Liver (tissue), 9 donors: ENCODE measurements around the gene GOLGA2. TPM values are rescaled to one million over a fixed set of nuclear protein-coding genes. Genes with fewer than 3 reads are reported as not detected.

Experiments used
- DNase-seq: peaks from one replicate; pipeline ENCODE4 v3.0.0-alpha.2; 2017; ENCODE audit warnings: low spot score
- H3K27ac ChIP-seq, 2 donors: one replicate each; pipeline ENCODE4 v1.7.0; 2013; ENCODE audit warnings: inconsistent platforms in 2 of 2, low read length in 2 of 2, control low read depth in 1 of 2, low read depth in 1 of 2, mild to moderate bottlenecking in 1 of 2
- H3K27me3 ChIP-seq, 4 donors: one replicate each; pipeline versions ENCODE4 v1.6.1 to v1.7.0; 2013; ENCODE audit warnings: low read length in 3 of 4, inconsistent platforms in 1 of 4, mild to moderate bottlenecking in 1 of 4, moderate library complexity in 1 of 4; ENCODE audit not compliant: control insufficient read depth in 4 of 4, insufficient read depth in 4 of 4
- H3K36me3 ChIP-seq, 4 donors: one replicate each; pipeline versions ENCODE4 v1.6.1 to v1.7.0; 2013; ENCODE audit warnings: low read length in 3 of 4, mild to moderate bottlenecking in 3 of 4, low read depth in 1 of 4, moderate library complexity in 1 of 4; ENCODE audit not compliant: control insufficient read depth in 4 of 4, insufficient read depth in 3 of 4
- H3K4me1 ChIP-seq, 4 donors: one replicate each; pipeline versions ENCODE4 v1.6.1 to v1.7.0; 2013; ENCODE audit warnings: low read length in 3 of 4, mild to moderate bottlenecking in 3 of 4, moderate library complexity in 1 of 4; ENCODE audit not compliant: control insufficient read depth in 4 of 4, insufficient read depth in 4 of 4
- H3K4me3 ChIP-seq, 3 donors: one replicate each; pipeline versions ENCODE4 v1.6.1 to v1.7.0; 2013; ENCODE audit warnings: low read length in 3 of 3, control low read depth in 1 of 3, low read depth in 1 of 3, mild to moderate bottlenecking in 1 of 3
- H3K9ac ChIP-seq, 2 donors: one replicate each; pipeline ENCODE4 v1.7.0; 2013; ENCODE audit warnings: low read length in 2 of 2, mild to moderate bottlenecking in 2 of 2, moderate library complexity in 2 of 2, control low read depth in 1 of 2, low read depth in 1 of 2
- H3K9me3 ChIP-seq, 4 donors: one replicate each; pipeline versions ENCODE4 v1.6.1 to v1.7.0; 2013; ENCODE audit warnings: low read length in 3 of 4; ENCODE audit not compliant: control insufficient read depth in 4 of 4
- ATF3 ChIP-seq: IDR thresholded peaks from 2 replicates; pipeline ENCODE4 v1.6.1; 2016; ENCODE audit warnings: antibody characterized with exemption
- EGR1 ChIP-seq, 2 donors: IDR thresholded peaks; 2 replicates each; pipeline ENCODE4 v1.6.1; 2016 to 2018; ENCODE audit warnings: antibody characterized with exemption in 2 of 2, low read depth in 2 of 2
- FOXA1 ChIP-seq: IDR thresholded peaks from 2 replicates; pipeline ENCODE4 v1.6.1; 2016; ENCODE audit warnings: antibody characterized with exemption
- FOXA2 ChIP-seq: IDR thresholded peaks from 2 replicates; pipeline ENCODE4 v1.6.1; 2016; ENCODE audit warnings: antibody characterized with exemption
- GABPA ChIP-seq, 2 donors: IDR thresholded peaks in 1 of 2; conservative IDR thresholded peaks in 1 of 2; 2 replicates each; pipeline ENCODE4 v1.6.1; 2016; ENCODE audit warnings: antibody characterized with exemption in 2 of 2, mild to moderate bottlenecking in 1 of 2, moderate library complexity in 1 of 2
- HNF4A ChIP-seq, 2 donors: conservative IDR thresholded peaks; 2 replicates each; pipeline ENCODE4 v1.6.1; 2016; ENCODE audit warnings: antibody characterized with exemption in 2 of 2, mild to moderate bottlenecking in 2 of 2
- HNF4G ChIP-seq: IDR thresholded peaks from 2 replicates; pipeline ENCODE4 v1.6.1; 2016; ENCODE audit warnings: antibody characterized with exemption
- JUND ChIP-seq, 2 donors: IDR thresholded peaks; 2 replicates each; pipeline ENCODE4 v1.6.1; 2016; ENCODE audit warnings: antibody characterized with exemption in 2 of 2
- NR2F2 ChIP-seq: IDR thresholded peaks from 2 replicates; pipeline ENCODE4 v1.6.1; 2016; ENCODE audit warnings: antibody characterized with exemption
- RAD21 ChIP-seq, 2 donors: IDR thresholded peaks; 2 replicates each; pipeline ENCODE4 v1.6.1; 2016; ENCODE audit warnings: antibody characterized with exemption in 2 of 2, mild to moderate bottlenecking in 2 of 2
- RXRA ChIP-seq, 2 donors: IDR thresholded peaks; 2 replicates each; pipeline ENCODE4 v1.6.1; 2017 to 2018; ENCODE audit warnings: antibody characterized with exemption in 2 of 2, mild to moderate bottlenecking in 1 of 2
- SP1 ChIP-seq: IDR thresholded peaks from 2 replicates; pipeline ENCODE4 v1.6.1; 2018; ENCODE audit warnings: antibody characterized with exemption, mild to moderate bottlenecking
- TAF1 ChIP-seq: conservative IDR thresholded peaks from 2 replicates; pipeline ENCODE4 v1.6.1; 2016; ENCODE audit warnings: antibody characterized with exemption, mild to moderate bottlenecking
- YY1 ChIP-seq: IDR thresholded peaks from 2 replicates; pipeline ENCODE4 v1.6.1; 2016; ENCODE audit warnings: antibody characterized with exemption, mild to moderate bottlenecking
- WGBS: extraction: QIAGEN DNeasy Blood & Tissue Kit; methylation state at CpG from one replicate; pipeline ENCODE4 v1.1.7; 2013; 5-methylcytosine and 5-hydroxymethylcytosine counted together
- polyA plus RNA-seq, 2 donors: library from polyadenylated mRNA; stranded (reverse) in 1 of 2; unstranded in 1 of 2; fragments of 200-250 nt in 1 of 2; fragments of >200 nt in 1 of 2; fragmentation: Nextera tagmentation in 1 of 2; extraction: Ambion mirVana in 1 of 2; gene quantifications; one replicate each; pipeline versions ENCODE4 v1.2.1 to v1.2.3, GENCODE V29; 2013 to 2015
- total RNA-seq, 2 donors: library from RNA; depleted of rRNA; stranded (reverse); fragments of >200 nt; gene quantifications; one replicate each; pipeline ENCODE4 v1.2.3, GENCODE V29; 2014
- TF ChIP-seq, protein P1 (sequence below): fragments of 150-350 bp; IDR thresholded peaks from 2 replicates; pipeline ENCODE4 v1.5.1; 2017; ENCODE audit warnings: improper control_type of control experiment, low read depth, low read length; ENCODE audit not compliant: missing input control
- TF ChIP-seq, protein P2 (sequence below): IDR thresholded peaks from 2 replicates; pipeline ENCODE4 v1.6.1; 2016; ENCODE audit warnings: antibody characterized with exemption
- TF ChIP-seq, protein P3 (sequence below): IDR thresholded peaks from 2 replicates; pipeline ENCODE4 v1.6.1; 2016; ENCODE audit warnings: antibody characterized with exemption
- donor health status: healthy.
- donor health status: healthy.
- donor health status: healthy.
- donor health status: healthy.
- donor health status: healthy.

The GOLGA2 gene
- total and polyA plus RNA-seq, 4 donors = 14.4 to 45.7 (median 27.9) TPM

DNA sequence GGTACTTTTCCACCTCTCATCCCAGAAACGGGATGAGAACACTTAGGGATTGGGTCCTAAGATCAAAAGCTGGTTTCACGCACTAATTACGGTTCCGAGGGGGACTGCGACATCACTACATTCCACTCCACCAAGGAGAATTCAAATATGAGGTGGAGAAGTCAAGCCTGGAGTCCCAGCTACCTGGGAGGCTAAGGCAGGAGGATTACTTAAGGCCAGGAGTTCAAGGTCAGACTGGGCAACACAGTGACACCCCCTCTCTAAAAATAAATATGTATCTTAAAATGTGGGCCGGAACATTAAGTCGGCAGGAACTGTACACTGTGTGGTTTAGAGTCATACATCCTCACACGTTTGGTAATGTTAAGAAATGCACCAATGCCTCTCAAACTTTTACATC is 1.6 kb downstream of the GOLGA2 start:
- Histone ChIP-seq H3K4me3 (no peak overlapping the region), H3K9me3 (no peaks in the 10 kb centered on the region), H3K36me3 (peaks cover 3 to 12% (median 9%) of the 10 kb centered on the region in 4 donors), H3K9ac (no peak overlapping the region), H3K4me1 (peaks cover 9 to 25% (median 21%) of the 10 kb centered on the region in 4 donors), H3K27me3 (no peaks in the 10 kb centered on the region), H3K27ac (no peak overlapping the region)
- DNase-seq = no peak
- no peak for TF ChIP-seq FOXA1
- TF ChIP-seq TAF1 = no peak
- no peak for TF ChIP-seq EGR1 (IDR thresholded peaks at IDR 0.05; ENCODE audit: low read depth in 2 of 2)
- TF ChIP-seq, protein P1, sequence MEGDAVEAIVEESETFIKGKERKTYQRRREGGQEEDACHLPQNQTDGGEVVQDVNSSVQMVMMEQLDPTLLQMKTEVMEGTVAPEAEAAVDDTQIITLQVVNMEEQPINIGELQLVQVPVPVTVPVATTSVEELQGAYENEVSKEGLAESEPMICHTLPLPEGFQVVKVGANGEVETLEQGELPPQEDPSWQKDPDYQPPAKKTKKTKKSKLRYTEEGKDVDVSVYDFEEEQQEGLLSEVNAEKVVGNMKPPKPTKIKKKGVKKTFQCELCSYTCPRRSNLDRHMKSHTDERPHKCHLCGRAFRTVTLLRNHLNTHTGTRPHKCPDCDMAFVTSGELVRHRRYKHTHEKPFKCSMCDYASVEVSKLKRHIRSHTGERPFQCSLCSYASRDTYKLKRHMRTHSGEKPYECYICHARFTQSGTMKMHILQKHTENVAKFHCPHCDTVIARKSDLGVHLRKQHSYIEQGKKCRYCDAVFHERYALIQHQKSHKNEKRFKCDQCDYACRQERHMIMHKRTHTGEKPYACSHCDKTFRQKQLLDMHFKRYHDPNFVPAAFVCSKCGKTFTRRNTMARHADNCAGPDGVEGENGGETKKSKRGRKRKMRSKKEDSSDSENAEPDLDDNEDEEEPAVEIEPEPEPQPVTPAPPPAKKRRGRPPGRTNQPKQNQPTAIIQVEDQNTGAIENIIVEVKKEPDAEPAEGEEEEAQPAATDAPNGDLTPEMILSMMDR = no peak
- TF ChIP-seq, protein P2, sequence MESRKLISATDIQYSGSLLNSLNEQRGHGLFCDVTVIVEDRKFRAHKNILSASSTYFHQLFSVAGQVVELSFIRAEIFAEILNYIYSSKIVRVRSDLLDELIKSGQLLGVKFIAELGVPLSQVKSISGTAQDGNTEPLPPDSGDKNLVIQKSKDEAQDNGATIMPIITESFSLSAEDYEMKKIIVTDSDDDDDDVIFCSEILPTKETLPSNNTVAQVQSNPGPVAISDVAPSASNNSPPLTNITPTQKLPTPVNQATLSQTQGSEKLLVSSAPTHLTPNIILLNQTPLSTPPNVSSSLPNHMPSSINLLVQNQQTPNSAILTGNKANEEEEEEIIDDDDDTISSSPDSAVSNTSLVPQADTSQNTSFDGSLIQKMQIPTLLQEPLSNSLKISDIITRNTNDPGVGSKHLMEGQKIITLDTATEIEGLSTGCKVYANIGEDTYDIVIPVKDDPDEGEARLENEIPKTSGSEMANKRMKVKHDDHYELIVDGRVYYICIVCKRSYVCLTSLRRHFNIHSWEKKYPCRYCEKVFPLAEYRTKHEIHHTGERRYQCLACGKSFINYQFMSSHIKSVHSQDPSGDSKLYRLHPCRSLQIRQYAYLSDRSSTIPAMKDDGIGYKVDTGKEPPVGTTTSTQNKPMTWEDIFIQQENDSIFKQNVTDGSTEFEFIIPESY = no peak
- no peak for TF ChIP-seq YY1
- no peak for TF ChIP-seq GABPA (IDR thresholded peaks at IDR 0.05 in 1 of 2, conservative IDR thresholded peaks at IDR 0.05 in 1 of 2)
- no peak for TF ChIP-seq SP1
- TF ChIP-seq FOXA2 = no peak
- TF ChIP-seq HNF4G = no peak
- TF ChIP-seq, protein P3, sequence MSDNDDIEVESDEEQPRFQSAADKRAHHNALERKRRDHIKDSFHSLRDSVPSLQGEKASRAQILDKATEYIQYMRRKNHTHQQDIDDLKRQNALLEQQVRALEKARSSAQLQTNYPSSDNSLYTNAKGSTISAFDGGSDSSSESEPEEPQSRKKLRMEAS = no peak
- WGBS = 71% methylated on average over 8 of the region's 8 CpGs

- Histone ChIP-seq H3K27me3 (no peaks in the 10 kb centered on the region), H3K36me3 (peaks cover 9 to 36% (median 17%) of the 10 kb centered on the region in 4 donors), H3K9ac (no peak overlapping the region), H3K4me1 (peaks cover 7 to 15% (median 12%) of the 10 kb centered on the region in 4 donors), H3K4me3 (no peak overlapping the region), H3K9me3 (no peaks in the 10 kb centered on the region), H3K27ac (no peak overlapping the region)
- no peak for DNase-seq
- TF ChIP-seq, protein P2 = no peak
- TF ChIP-seq RXRA (IDR thresholded peaks at IDR 0.05) = no peak
- no peak for TF ChIP-seq ATF3
- TF ChIP-seq FOXA2 = no peak
- no peak for TF ChIP-seq EGR1 (IDR thresholded peaks at IDR 0.05; ENCODE audit: low read depth in 2 of 2)
- no peak for TF ChIP-seq JUND (IDR thresholded peaks at IDR 0.05)
- TF ChIP-seq RAD21 (IDR thresholded peaks at IDR 0.05) = no peak
- no peak for TF ChIP-seq GABPA (IDR thresholded peaks at IDR 0.05 in 1 of 2, conservative IDR thresholded peaks at IDR 0.05 in 1 of 2)
- TF ChIP-seq HNF4A (conservative IDR thresholded peaks at IDR 0.05) = no peak
- TF ChIP-seq NR2F2 = no peak
- TF ChIP-seq FOXA1 = no peak
- WGBS = 92% methylated on average over 5 of the region's 5 CpGs
These were observed 4.3 kb downstream of the GOLGA2 start for GRCh38 chr9:128271512-128271911.
